Fibroblast of upper back skin (primary cell): Measurements from ENCODE around the gene IRS2.

Experiments
- DNase-seq: peaks from one replicate; pipeline ENCODE4 v3.0.0-alpha.2; 2013

The IRS2 gene

GRCh38 chr13:109778102-109778542 lies 8.3 kb downstream of the IRS2 start:
- peak; percentile 47 for DNase-seq

GRCh38 chr13:109776575-109776974 lies 9.8 kb downstream of the IRS2 start:
- peak; percentile 26 for DNase-seq

DNA sequence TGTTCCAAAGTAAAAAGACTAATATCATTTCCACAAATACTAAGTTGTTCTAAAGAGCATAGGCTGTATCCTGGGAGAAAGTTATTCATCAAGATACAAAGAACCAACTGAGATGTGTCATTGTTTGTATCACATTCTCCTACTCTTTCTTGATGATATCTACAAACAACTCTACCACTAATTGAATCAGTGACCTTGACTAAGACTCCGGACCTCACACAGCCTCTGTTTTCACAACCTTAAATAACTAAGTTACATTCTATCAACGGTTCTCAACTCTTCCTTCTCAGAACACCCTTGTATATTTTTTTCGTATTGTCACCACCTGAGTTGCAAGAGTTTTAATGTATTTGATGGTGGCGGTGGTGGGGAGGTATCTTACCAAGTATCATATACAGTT lies 12.6 kb downstream of the IRS2 start:
- DNase-seq = no peak

DNA sequence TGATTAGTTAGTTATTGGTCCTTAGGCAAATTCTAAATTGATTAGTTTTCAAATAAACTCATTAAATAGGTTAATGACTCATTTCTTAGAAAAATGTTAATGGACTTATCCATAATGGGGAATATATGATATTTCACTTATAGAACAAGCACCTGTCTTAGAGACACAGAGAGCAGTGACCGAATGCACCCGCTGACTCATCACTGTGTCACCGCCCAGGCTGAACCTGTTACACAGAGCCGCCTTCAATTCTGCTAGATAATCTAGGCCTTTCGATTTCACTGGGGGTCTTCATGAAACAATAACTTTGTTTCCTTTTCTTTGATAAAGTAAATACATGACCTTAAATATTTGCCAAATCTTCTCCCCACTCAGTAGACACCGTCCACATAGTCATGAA lies 13.1 kb downstream of the IRS2 start:
- DNase-seq = no peak

DNA sequence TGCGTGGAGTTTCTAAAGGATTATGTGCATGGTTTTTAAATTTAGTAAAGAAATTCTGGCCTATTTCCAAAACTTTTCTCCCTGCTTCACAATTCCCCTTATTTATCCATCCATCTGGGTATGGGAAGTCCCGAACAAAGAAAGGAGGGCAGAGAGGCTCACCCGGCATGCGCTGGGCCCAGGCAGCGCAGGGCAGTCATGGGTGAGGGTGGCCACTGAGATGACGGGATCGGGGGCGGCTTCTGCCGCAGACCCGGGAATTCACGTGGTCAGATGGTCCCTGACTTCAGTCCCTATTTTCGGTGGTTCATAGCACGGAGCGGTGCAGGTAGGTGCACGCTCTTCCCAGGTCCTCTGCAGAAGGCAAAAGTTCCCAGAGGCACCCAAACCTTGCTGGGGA lies 14.5 kb downstream of the IRS2 start:
- no peak for DNase-seq

- DNase-seq = no peak
Measured at GRCh38 chr13:109770436-109770835, 15.9 kb downstream of the IRS2 start.

DNA sequence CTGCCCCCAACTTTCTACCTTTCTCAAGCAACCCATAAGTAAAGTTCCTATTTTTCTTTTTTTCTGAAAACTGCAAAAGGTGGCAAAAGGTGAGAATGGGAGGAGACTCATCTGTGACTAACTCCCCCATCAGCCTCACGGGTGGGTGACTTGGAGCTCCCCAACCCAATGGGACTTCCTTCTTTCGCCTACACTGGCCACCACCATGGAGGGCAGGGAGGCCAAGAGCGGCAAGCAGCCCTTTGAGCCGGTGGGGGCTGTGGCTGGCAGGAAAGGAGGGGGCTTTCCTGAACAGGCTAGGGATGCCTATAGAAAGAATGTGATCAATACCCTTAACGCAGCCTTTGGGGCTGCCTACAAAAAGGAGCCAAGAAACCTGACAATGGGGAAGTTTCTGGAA lies 16.5 kb downstream of the IRS2 start:
- DNase-seq = no peak

DNA sequence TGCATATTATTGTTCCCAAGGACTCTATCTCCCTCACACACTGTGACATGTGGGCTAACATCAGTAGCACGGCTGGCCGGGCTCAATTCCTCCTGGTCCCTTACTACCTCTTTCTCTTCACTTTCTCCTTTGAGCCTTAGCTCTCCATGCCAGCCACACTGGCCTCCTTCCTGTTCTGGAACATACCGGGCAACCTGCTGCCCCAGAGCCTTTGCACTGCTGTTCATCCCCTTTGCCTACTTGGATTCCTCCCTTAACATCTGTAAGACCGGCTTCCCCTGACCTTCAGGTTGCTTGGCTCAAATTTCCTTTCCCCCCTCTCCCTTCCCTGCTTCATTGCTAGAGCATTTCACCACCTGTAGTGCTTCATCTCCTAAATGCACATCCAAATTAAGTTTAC lies 17.1 kb downstream of the IRS2 start:
- DNase-seq = no peak

GRCh38 chr13:109768616-109769015 lies 17.8 kb downstream of the IRS2 start:
- no peak for DNase-seq

DNA sequence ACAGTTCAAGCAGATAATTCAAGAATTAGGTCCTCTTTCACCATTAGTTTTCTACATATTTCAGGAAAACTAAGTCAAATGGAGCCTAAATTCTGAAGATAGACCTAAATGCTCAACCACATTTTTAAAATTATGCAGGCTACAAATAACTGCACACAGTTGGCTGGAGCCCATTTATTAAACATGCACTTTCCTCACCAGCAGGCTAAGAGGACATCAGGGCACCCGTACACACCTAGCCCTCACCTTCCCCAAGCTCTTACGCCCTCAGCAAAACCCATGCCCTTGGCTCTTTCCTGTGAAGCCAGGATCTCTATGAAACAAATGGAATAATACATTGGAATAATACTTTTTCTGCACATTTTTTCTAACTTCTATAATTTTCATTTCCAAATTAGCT lies 18.2 kb downstream of the IRS2 start:
- no peak for DNase-seq

GRCh38 chr13:109767023-109767422 lies 19.4 kb downstream of the IRS2 start:
- no peak for DNase-seq

- DNase-seq = peak; percentile 48
Measured at GRCh38 chr13:109764470-109765291, 21.7 kb downstream of the IRS2 start.

- no peak for DNase-seq
Measured at GRCh38 chr13:109764045-109764444, 22.3 kb downstream of the IRS2 start.

- no peak for DNase-seq
Measured at GRCh38 chr13:109762791-109763190, 23.6 kb downstream of the IRS2 start.

DNA sequence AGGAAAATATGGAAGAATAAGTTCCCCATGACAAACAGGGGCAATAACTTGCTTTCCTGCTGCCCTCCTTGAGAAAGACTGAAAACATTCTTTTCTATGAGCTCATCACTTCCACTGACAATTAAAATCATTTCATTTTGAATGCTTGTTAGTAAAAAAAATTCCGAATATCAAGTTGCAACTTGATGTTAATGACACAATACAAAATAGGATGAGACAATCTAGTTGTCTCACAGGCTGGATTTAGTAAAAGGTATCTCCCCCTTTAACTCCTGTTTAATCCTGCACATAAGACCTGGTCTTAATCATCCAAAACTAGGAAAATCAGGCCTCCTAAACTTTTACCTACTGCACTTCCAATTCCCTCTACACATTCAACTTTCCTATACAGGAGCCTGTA lies 24.7 kb downstream of the IRS2 start:
- DNase-seq = no peak

DNA sequence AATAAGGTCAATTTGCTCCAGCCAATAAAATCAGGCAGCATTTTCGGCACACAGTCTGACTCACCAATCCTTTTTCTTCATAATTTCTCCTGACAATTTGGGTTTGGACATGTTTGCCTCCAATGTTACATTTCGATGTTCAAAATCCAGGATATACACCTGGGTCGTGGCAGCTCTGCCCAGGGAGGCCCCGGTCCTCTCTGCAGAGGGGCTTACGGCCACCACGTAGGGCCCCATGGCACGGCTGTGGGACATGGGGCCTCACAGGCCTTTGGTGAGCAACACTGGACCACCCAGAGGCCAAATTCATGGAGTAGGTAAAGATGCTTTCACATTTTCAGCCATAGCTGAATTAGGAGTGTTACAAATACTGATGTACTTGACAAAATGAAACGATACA lies 25.4 kb downstream of the IRS2 start:
- DNase-seq = no peak

DNA sequence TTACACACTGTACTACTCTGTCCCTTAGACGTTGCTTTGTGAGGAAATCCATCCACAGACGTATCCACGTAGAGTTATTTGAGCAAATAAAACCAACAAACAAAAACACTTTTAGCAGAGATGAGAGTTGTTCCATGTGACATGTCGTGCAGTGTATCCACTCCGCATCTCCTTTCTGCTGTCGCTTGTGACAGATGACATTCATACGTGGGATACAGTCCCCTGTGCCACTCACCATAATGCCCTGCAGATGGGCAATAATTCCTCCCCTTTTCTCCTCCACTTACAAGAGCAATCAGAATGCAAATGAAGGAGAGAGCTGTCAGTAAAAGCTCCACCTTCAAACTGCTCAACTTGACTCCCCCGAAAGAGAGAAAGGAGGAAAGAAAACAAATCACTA lies 26.0 kb downstream of the IRS2 start:
- DNase-seq = no peak

DNA sequence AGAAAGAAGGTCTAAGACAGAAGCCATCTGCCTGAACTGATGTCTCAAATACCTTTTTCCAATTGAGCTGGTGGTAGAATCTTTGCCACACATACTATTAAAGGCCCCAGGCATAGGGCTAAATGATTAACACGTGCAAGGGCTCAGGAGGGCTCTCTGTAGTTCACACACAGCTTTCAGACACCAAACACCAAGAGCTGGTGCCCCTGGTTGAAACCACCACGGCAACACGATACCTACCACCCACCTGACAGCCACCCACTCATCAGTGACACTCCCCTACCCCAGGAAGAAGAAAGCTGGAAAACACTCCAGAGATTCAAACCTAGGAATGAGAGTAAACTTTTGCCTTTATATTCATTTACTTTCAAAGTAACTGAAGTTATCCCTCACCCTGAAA lies 26.8 kb downstream of the IRS2 start:
- no peak for DNase-seq

GRCh38 chr13:109758937-109759480 lies 27.4 kb downstream of the IRS2 start:
- DNase-seq = no peak

- no peak for DNase-seq
Measured at GRCh38 chr13:109756778-109757177, 29.6 kb downstream of the IRS2 start.

- no peak for DNase-seq
Measured at GRCh38 chr13:109755997-109756396, 30.4 kb downstream of the IRS2 start.

DNA sequence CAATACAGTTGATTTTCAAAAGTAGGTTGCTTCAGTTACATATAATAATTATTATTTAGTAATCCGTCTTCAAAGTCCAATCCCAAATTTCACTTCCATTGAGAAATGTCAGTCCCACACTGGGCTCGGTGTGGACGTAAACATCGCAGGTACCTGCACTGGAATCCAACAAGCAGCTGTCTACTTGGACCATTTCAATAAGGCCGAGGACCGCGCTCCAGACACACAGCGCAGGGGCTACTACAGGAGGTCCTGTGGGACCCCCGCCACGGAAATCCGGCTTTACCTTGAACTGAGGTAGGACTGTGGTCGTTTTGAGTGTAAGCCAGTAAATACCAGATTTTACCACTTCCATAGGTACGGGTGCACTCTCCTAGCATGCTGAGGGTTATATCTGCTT lies 30.8 kb downstream of the IRS2 start:
- no peak for DNase-seq

DNA sequence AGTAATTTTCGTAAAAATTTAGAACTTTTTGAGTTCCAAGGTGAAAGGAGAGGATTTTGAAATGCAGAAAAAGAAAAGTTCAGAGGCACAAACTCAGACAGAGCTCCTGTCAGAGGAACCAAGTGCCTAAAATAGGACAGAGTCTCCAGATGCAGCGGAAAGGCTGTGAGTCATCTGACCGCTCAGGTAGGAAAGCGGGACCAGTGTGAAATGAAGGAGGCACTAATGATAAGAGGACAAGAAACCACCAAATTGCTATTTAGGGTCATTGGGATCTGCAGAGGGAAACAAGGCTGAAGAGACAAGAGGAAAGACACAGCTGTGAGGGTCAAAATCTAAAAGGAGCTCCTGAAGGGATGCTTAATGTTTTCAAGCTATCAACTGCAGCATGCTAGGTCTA lies 34.9 kb downstream of the IRS2 start:
- no peak for DNase-seq

GRCh38 chr13:109750221-109750775 lies 36.1 kb downstream of the IRS2 start:
- DNase-seq = no peak

- DNase-seq = no peak
Measured at GRCh38 chr13:109749365-109749764, 37.0 kb downstream of the IRS2 start.
